ENCODE measurements around the gene KCTD19. TPM values are rescaled to one million over a fixed set of nuclear protein-coding genes. Genes with fewer than 3 reads are reported as not detected.
A peak's percentile ranks its signal among the peaks of the same experiment; 100 is the strongest.

KCTD19 gene
- total RNA-seq, 1 experiment from 2014 or later = 3.8 TPM

GRCh38 chr16:67345401-67345800 lies 18.9 kb upstream of the KCTD19 start:
- Mint-ChIP-seq H3K9me3 (ENCODE audit: low read depth, unreplicated experiment) (no peaks in the 10 kb centered on the region), H3K27ac (ENCODE audit: unreplicated experiment) (peak overlapping the region; percentile 10), H3K4me1 (ENCODE audit: low read depth, unreplicated experiment) (peaks cover 25% of the 10 kb centered on the region), H3K27me3 (ENCODE audit: unreplicated experiment) (no peaks in the 10 kb centered on the region), H3K4me3 (ENCODE audit: low read depth, unreplicated experiment) (no peak overlapping the region), H3K36me3 (ENCODE audit: insufficient read depth, unreplicated experiment) (no peaks in the 10 kb centered on the region)
- no peak for DNase-seq
- TF ChIP-seq, protein P1, sequence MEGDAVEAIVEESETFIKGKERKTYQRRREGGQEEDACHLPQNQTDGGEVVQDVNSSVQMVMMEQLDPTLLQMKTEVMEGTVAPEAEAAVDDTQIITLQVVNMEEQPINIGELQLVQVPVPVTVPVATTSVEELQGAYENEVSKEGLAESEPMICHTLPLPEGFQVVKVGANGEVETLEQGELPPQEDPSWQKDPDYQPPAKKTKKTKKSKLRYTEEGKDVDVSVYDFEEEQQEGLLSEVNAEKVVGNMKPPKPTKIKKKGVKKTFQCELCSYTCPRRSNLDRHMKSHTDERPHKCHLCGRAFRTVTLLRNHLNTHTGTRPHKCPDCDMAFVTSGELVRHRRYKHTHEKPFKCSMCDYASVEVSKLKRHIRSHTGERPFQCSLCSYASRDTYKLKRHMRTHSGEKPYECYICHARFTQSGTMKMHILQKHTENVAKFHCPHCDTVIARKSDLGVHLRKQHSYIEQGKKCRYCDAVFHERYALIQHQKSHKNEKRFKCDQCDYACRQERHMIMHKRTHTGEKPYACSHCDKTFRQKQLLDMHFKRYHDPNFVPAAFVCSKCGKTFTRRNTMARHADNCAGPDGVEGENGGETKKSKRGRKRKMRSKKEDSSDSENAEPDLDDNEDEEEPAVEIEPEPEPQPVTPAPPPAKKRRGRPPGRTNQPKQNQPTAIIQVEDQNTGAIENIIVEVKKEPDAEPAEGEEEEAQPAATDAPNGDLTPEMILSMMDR (IDR thresholded peaks at IDR 0.05; ENCODE audit: unreplicated experiment) = no peak
- intact Hi-C loops (cut with micrococcal nuclease; ENCODE audit: unreplicated experiment) = loop anchor here (5.0 kb wide), 1 partner anchor 72 kb away; the partner anchor contains the start of gene ZDHHC1
- no TSS peak for BruUV-seq (replicated peaks)
- CTCF ChIA-PET = interaction anchor here (1.0 to 2.6 kb wide), 3 partner anchors 59 to 85 kb away, joined by 3 to 12 read pairs (median 4); no protein-coding TSS in a partner anchor

DNA sequence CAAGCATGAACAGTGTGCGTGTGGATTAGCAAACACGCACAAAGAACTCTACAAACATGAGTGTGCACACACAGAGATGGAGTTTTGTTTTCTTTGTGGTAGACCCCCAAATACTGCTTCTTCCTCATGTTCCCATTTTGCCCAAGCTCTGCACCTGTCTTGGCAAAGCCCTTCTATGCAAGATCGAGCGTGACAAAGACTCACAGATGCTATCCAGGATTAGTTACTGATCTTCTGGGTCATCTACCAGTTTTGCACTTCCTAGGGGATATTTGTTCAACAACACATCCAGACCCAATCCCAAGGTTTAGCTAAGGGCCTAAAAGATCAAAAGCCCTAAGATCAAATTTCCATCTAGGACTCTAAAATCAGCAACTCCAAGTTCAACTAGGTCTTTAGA lies 16.1 kb upstream of the KCTD19 start:
- H3K9me3 Mint-ChIP-seq (ENCODE audit: low read depth, unreplicated experiment) = no peaks in the 10 kb centered on the region
- peaks cover 17% of the 10 kb centered on the region for H3K4me1 Mint-ChIP-seq (ENCODE audit: low read depth, unreplicated experiment)
- no peak overlapping the region for H3K27ac Mint-ChIP-seq (ENCODE audit: unreplicated experiment)
- H3K36me3 Mint-ChIP-seq (ENCODE audit: insufficient read depth, unreplicated experiment) = no peaks in the 10 kb centered on the region
- no TSS peak for BruUV-seq (replicated peaks)
- no peaks in the 10 kb centered on the region for H3K27me3 Mint-ChIP-seq (ENCODE audit: unreplicated experiment)
- intact Hi-C loops (cut with micrococcal nuclease; ENCODE audit: unreplicated experiment) = no loop called here
- no peak overlapping the region for H3K4me3 Mint-ChIP-seq (ENCODE audit: low read depth, unreplicated experiment)
- CTCF ChIA-PET = interaction anchor here (1.0 kb wide), 1 partner anchor 15 kb away, joined by 3 read pairs; no protein-coding TSS in a partner anchor
- TF ChIP-seq, protein P1 (IDR thresholded peaks at IDR 0.05; ENCODE audit: unreplicated experiment) = no peak
- DNase-seq = no peak

GRCh38 chr16:67341250-67341649 lies 14.7 kb upstream of the KCTD19 start:
- TF ChIP-seq, protein P1 (IDR thresholded peaks at IDR 0.05; ENCODE audit: unreplicated experiment) = no peak
- intact Hi-C loops (cut with micrococcal nuclease; ENCODE audit: unreplicated experiment) = no loop called here
- BruUV-seq (replicated peaks) = no TSS peak
- Mint-ChIP-seq H3K4me3 (ENCODE audit: low read depth, unreplicated experiment) (no peak overlapping the region), H3K27me3 (ENCODE audit: unreplicated experiment) (no peaks in the 10 kb centered on the region), H3K36me3 (ENCODE audit: insufficient read depth, unreplicated experiment) (no peaks in the 10 kb centered on the region), H3K4me1 (ENCODE audit: low read depth, unreplicated experiment) (peaks cover 13% of the 10 kb centered on the region), H3K27ac (ENCODE audit: unreplicated experiment) (no peak overlapping the region), H3K9me3 (ENCODE audit: low read depth, unreplicated experiment) (no peaks in the 10 kb centered on the region)
- no peak for DNase-seq
- CTCF ChIA-PET = no interaction called here

- Mint-ChIP-seq H3K36me3 (ENCODE audit: insufficient read depth, unreplicated experiment) (no peaks in the 10 kb centered on the region), H3K4me3 (ENCODE audit: low read depth, unreplicated experiment) (no peak overlapping the region), H3K27me3 (ENCODE audit: unreplicated experiment) (no peaks in the 10 kb centered on the region), H3K9me3 (ENCODE audit: low read depth, unreplicated experiment) (peaks cover 4% of the 10 kb centered on the region), H3K27ac (ENCODE audit: unreplicated experiment) (no peak overlapping the region), H3K4me1 (ENCODE audit: low read depth, unreplicated experiment) (no peaks in the 10 kb centered on the region)
- no peak for DNase-seq
- intact Hi-C loops (cut with micrococcal nuclease; ENCODE audit: unreplicated experiment) = loop anchor here (2.0 kb wide), 1 partner anchor 79 kb away; no protein-coding TSS in a partner anchor
- TF ChIP-seq, protein P1 (IDR thresholded peaks at IDR 0.05; ENCODE audit: unreplicated experiment) = no peak
- BruUV-seq (replicated peaks) = no TSS peak
- CTCF ChIA-PET = interaction anchor here (0.7 to 2.3 kb wide), 6 partner anchors 12 to 88 kb away, joined by 3 to 26 read pairs (median 6); partner anchors contain the start of genes KCTD19 and LRRC36
Measured at GRCh38 chr16:67339453-67339852, 12.9 kb upstream of the KCTD19 start.

Measured in Calu3 (cell line).